ENCODE results near the gene MED12.

MED12 gene

GRCh38 chrX:71143508-71143907 is 25.1 kb downstream of the MED12 start:
- Histone ChIP-seq H3K9ac (ENCODE audit: low read length) (no peak overlapping the region), H4K20me1 (ENCODE audit: low read depth, low read length) (no peaks in the 10 kb centered on the region), H3K79me2 (ENCODE audit: insufficient read depth, low read length) (no peaks in the 10 kb centered on the region), H3K4me3 (ENCODE audit: insufficient read depth, low read length, poor library complexity, severe bottlenecking) (no peak overlapping the region), H3K9me2 (replicated peaks; ENCODE audit: insufficient read depth, low read length) (no peaks in the 10 kb centered on the region), H3K27me3 (ENCODE audit: low read length) (no peaks in the 10 kb centered on the region), H2AFZ (ENCODE audit: low read depth, low read length, severe bottlenecking) (no peak overlapping the region), H3K36me3 (ENCODE audit: low read length) (no peaks in the 10 kb centered on the region), H3F3A (ENCODE audit: insufficient read depth) (no peaks in the 10 kb centered on the region), H3K27ac (ENCODE audit: low read depth, low read length) (no peak overlapping the region), H3K9me3 (ENCODE audit: insufficient read depth, low read length) (no peaks in the 10 kb centered on the region), H3K4me2 (ENCODE audit: low read depth, low read length, poor library complexity, severe bottlenecking) (no peak overlapping the region)
- TF ChIP-seq, protein P1, sequence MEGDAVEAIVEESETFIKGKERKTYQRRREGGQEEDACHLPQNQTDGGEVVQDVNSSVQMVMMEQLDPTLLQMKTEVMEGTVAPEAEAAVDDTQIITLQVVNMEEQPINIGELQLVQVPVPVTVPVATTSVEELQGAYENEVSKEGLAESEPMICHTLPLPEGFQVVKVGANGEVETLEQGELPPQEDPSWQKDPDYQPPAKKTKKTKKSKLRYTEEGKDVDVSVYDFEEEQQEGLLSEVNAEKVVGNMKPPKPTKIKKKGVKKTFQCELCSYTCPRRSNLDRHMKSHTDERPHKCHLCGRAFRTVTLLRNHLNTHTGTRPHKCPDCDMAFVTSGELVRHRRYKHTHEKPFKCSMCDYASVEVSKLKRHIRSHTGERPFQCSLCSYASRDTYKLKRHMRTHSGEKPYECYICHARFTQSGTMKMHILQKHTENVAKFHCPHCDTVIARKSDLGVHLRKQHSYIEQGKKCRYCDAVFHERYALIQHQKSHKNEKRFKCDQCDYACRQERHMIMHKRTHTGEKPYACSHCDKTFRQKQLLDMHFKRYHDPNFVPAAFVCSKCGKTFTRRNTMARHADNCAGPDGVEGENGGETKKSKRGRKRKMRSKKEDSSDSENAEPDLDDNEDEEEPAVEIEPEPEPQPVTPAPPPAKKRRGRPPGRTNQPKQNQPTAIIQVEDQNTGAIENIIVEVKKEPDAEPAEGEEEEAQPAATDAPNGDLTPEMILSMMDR (IDR thresholded peaks at IDR 0.05; ENCODE audit: insufficient read depth, low read length, poor library complexity, severe bottlenecking) = no peak
- no peak for TF ChIP-seq EZH2phosphoT487 (conservative IDR thresholded peaks at IDR 0.05; ENCODE audit: low read length)

DNA sequence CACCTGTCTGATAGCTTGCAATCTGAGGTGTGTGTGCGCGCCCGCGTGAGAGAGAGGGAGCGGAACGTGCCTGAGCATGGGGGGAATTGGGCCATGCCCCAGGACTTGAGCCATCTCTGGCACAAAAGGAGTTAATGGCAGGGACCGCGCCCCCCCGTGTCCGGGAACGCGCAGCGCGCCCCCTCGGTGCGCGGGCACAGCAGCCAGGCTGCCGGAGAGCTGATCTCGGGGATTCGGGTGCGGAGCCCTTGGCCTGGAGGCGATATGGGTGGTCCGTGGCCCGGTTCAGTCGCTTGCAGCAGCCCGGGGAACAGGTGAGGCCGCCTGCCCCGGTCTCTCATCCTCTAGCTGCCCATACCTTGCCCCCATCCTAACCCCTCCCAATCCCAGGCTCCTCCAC is 26.3 kb downstream of the MED12 start, which contains the start of gene NLGN3:
Gene NLGN3, plus strand, starts transcription at position 191 of the 400 bp plus-strand sequence. CDS start 2,909 bp downstream, outside the sequence.
- Histone ChIP-seq H3K4me2 (ENCODE audit: low read depth, low read length, poor library complexity, severe bottlenecking) (no peak within 1 kb of the TSS), H3K27me3 (ENCODE audit: low read length) (no peaks in the 10 kb centered on the region), H3K27ac (ENCODE audit: low read depth, low read length) (no peak within 1 kb of the TSS), H2AFZ (ENCODE audit: low read depth, low read length, severe bottlenecking) (no peak within 1 kb of the TSS), H3K4me3 (ENCODE audit: insufficient read depth, low read length, poor library complexity, severe bottlenecking) (no peak within 1 kb of the TSS), H3F3A (ENCODE audit: insufficient read depth) (no peaks in the 10 kb centered on the region), H3K9me2 (replicated peaks; ENCODE audit: insufficient read depth, low read length) (no peaks in the 10 kb centered on the region), H3K9me3 (ENCODE audit: insufficient read depth, low read length) (no peaks in the 10 kb centered on the region), H4K20me1 (ENCODE audit: low read depth, low read length) (no peaks in the 10 kb centered on the region), H3K36me3 (ENCODE audit: low read length) (no peaks in the 10 kb centered on the region), H3K79me2 (ENCODE audit: insufficient read depth, low read length) (no peaks in the 10 kb centered on the region), H3K9ac (ENCODE audit: low read length) (no peak within 1 kb of the TSS)
- TF ChIP-seq EZH2phosphoT487 (conservative IDR thresholded peaks at IDR 0.05; ENCODE audit: low read length) = no peak
- TF ChIP-seq, protein P1 (IDR thresholded peaks at IDR 0.05; ENCODE audit: insufficient read depth, low read length, poor library complexity, severe bottlenecking) = no peak

- Histone ChIP-seq H4K20me1 (ENCODE audit: low read depth, low read length) (no peaks in the 10 kb centered on the region), H3K4me2 (ENCODE audit: low read depth, low read length, poor library complexity, severe bottlenecking) (no peak overlapping the region), H2AFZ (ENCODE audit: low read depth, low read length, severe bottlenecking) (no peak overlapping the region), H3K9ac (ENCODE audit: low read length) (no peak overlapping the region), H3K79me2 (ENCODE audit: insufficient read depth, low read length) (no peaks in the 10 kb centered on the region), H3K27me3 (ENCODE audit: low read length) (no peaks in the 10 kb centered on the region), H3K27ac (ENCODE audit: low read depth, low read length) (no peak overlapping the region), H3K9me2 (replicated peaks; ENCODE audit: insufficient read depth, low read length) (no peaks in the 10 kb centered on the region), H3K36me3 (ENCODE audit: low read length) (no peaks in the 10 kb centered on the region), H3F3A (ENCODE audit: insufficient read depth) (no peaks in the 10 kb centered on the region), H3K4me3 (ENCODE audit: insufficient read depth, low read length, poor library complexity, severe bottlenecking) (no peak overlapping the region), H3K9me3 (ENCODE audit: insufficient read depth, low read length) (no peaks in the 10 kb centered on the region)
- no peak for TF ChIP-seq EZH2phosphoT487 (conservative IDR thresholded peaks at IDR 0.05; ENCODE audit: low read length)
- TF ChIP-seq, protein P1 (IDR thresholded peaks at IDR 0.05; ENCODE audit: insufficient read depth, low read length, poor library complexity, severe bottlenecking) = no peak
Measured at GRCh38 chrX:71147496-71148277, 29.3 kb downstream of the MED12 start.

Data from SU-DHL-6 (cell line).